ENCODE data around the gene ZSCAN2. TPM values are rescaled to one million over a fixed set of nuclear protein-coding genes. Genes with fewer than 3 reads are reported as not detected.

Gene ZSCAN2
- total RNA-seq, 1 donor from 2014 or later: 16.2 TPM

- FAIRE-seq: no peak
- TF ChIP-seq CTCF (IDR thresholded peaks at IDR 0.05; ENCODE audit: insufficient read depth, low read depth, low read length) (no peak), EZH2 (IDR thresholded peaks at IDR 0.05; ENCODE audit: insufficient read depth, low read length) (no peak)
- no peak overlapping the region for H3K4me2 ChIP-seq (ENCODE audit: low read length)
- Mint-ChIP-seq H3K36me3 (ENCODE audit: low read depth, unreplicated experiment) (no peaks in the 10 kb centered on the region), H3K27me3 (ENCODE audit: low read depth, unreplicated experiment) (no peaks in the 10 kb centered on the region), H3K4me3 (ENCODE audit: unreplicated experiment) (no peak overlapping the region), H3K4me1 (ENCODE audit: low read depth, unreplicated experiment) (peaks cover 5% of the 10 kb centered on the region), H3K27ac (ENCODE audit: unreplicated experiment) (no peak overlapping the region), H3K9me3 (ENCODE audit: unreplicated experiment) (peaks cover 10% of the 10 kb centered on the region)
- no peak overlapping the region for H3K9ac ChIP-seq (ENCODE audit: low read length)
- peaks cover 4% of the 10 kb centered on the region for H4K20me1 ChIP-seq (ENCODE audit: insufficient read depth, low read length)
- no peaks in the 10 kb centered on the region for H3K36me3 ChIP-seq (ENCODE audit: insufficient read depth, low read length)
- H3K9me3 ChIP-seq (ENCODE audit: insufficient read depth, low read depth, low read length): no peaks in the 10 kb centered on the region
- no peak overlapping the region for H3K27ac ChIP-seq (ENCODE audit: low read depth, low read length)
- H3K4me1 ChIP-seq (ENCODE audit: insufficient read depth, low read length): no peaks in the 10 kb centered on the region
- DNase-seq (ENCODE audit: low read depth): no peak
- peaks cover 12% of the 10 kb centered on the region for H3K79me2 ChIP-seq (ENCODE audit: insufficient read depth, low read length)
- peaks cover 6% of the 10 kb centered on the region for H3K27me3 ChIP-seq (ENCODE audit: insufficient read depth, low read length)
- no peak overlapping the region for H3K4me3 ChIP-seq (ENCODE audit: insufficient read depth, low read depth, low read length)
- peak overlapping the region; percentile 28 for H2AFZ ChIP-seq (ENCODE audit: low read depth, low read length)
These were observed 2.6 kb upstream of the ZSCAN2 start for GRCh38 chr15:84598250-84598649.

DNA sequence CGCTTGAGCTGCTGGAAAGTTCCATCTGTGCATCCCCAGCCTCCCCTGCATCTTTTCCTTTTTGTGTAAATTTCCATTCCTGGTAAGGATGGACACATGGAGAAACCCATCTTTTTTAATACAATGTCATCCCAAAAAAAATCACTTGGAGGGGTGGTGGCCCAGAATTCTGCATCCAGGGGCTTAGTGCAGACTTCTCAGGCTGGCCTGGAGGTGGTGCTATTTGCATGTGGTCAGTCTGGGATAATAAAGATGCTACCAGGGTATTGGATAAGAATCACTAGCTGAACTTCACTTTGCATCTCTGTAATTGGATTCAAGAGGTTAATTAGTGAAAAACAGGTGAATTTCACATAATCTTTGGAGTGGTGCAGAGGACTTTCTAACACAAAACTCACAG, 1.8 kb upstream of the ZSCAN2 start:
- Mint-ChIP-seq H3K9me3 (ENCODE audit: unreplicated experiment) (peaks cover 7% of the 10 kb centered on the region), H3K27me3 (ENCODE audit: low read depth, unreplicated experiment) (no peaks in the 10 kb centered on the region), H3K4me1 (ENCODE audit: low read depth, unreplicated experiment) (peaks cover 9% of the 10 kb centered on the region), H3K36me3 (ENCODE audit: low read depth, unreplicated experiment) (peaks cover 4% of the 10 kb centered on the region), H3K4me3 (ENCODE audit: unreplicated experiment) (no peak overlapping the region), H3K27ac (ENCODE audit: unreplicated experiment) (no peak overlapping the region)
- Histone ChIP-seq H3K4me3 (ENCODE audit: insufficient read depth, low read depth, low read length) (no peak overlapping the region), H2AFZ (ENCODE audit: low read depth, low read length) (no peak overlapping the region), H3K9me3 (ENCODE audit: insufficient read depth, low read depth, low read length) (no peaks in the 10 kb centered on the region), H3K4me2 (ENCODE audit: low read length) (no peak overlapping the region), H3K27me3 (ENCODE audit: insufficient read depth, low read length) (no peaks in the 10 kb centered on the region), H4K20me1 (ENCODE audit: insufficient read depth, low read length) (peaks cover 10% of the 10 kb centered on the region), H3K27ac (ENCODE audit: low read depth, low read length) (no peak overlapping the region), H3K9ac (ENCODE audit: low read length) (no peak overlapping the region), H3K4me1 (ENCODE audit: insufficient read depth, low read length) (no peaks in the 10 kb centered on the region), H3K36me3 (ENCODE audit: insufficient read depth, low read length) (no peaks in the 10 kb centered on the region), H3K79me2 (ENCODE audit: insufficient read depth, low read length) (peaks cover 18% of the 10 kb centered on the region)
- peak; percentile 32 for DNase-seq (ENCODE audit: low read depth)
- TF ChIP-seq EZH2 (IDR thresholded peaks at IDR 0.05; ENCODE audit: insufficient read depth, low read length) (no peak), CTCF (IDR thresholded peaks at IDR 0.05; ENCODE audit: insufficient read depth, low read depth, low read length) (peak; percentile 78)
- no peak for FAIRE-seq

DNA sequence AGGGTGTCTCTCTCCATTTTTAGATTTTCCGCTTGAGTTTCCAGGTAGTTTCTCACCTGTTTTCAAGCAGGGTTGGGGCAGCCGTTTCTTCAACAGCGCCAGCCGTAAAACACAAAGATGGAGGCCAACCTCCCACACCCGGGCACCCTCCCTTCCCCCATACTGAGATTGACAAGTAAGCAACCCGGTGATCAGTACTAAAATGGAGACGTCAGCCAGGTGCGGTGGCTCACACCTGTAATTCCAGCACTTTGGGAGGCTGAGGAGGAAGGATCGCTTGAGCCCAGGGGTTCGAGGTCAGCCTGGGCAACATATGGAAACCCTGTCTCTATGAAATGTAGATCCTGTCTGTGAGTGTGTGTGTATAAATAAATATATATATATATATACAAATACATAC, 903 bp upstream of the ZSCAN2 start:
- no peaks in the 10 kb centered on the region for H3K9me3 ChIP-seq (ENCODE audit: insufficient read depth, low read depth, low read length)
- H3K79me2 ChIP-seq (ENCODE audit: insufficient read depth, low read length): peaks cover 22% of the 10 kb centered on the region
- TF ChIP-seq CTCF (IDR thresholded peaks at IDR 0.05; ENCODE audit: insufficient read depth, low read depth, low read length): no peak
- TF ChIP-seq EZH2 (IDR thresholded peaks at IDR 0.05; ENCODE audit: insufficient read depth, low read length): no peak
- no peaks in the 10 kb centered on the region for H3K36me3 ChIP-seq (ENCODE audit: insufficient read depth, low read length)
- H4K20me1 ChIP-seq (ENCODE audit: insufficient read depth, low read length): peaks cover 16% of the 10 kb centered on the region
- H3K9ac ChIP-seq (ENCODE audit: low read length): no peak overlapping the region
- Mint-ChIP-seq H3K27me3 (ENCODE audit: low read depth, unreplicated experiment) (no peaks in the 10 kb centered on the region), H3K9me3 (ENCODE audit: unreplicated experiment) (peaks cover 2% of the 10 kb centered on the region), H3K4me1 (ENCODE audit: low read depth, unreplicated experiment) (peaks cover 9% of the 10 kb centered on the region), H3K27ac (ENCODE audit: unreplicated experiment) (no peak overlapping the region), H3K4me3 (ENCODE audit: unreplicated experiment) (no peak overlapping the region), H3K36me3 (ENCODE audit: low read depth, unreplicated experiment) (peaks cover 6% of the 10 kb centered on the region)
- peaks cover under 1% of the 10 kb centered on the region for H3K4me1 ChIP-seq (ENCODE audit: insufficient read depth, low read length)
- H3K4me3 ChIP-seq (ENCODE audit: insufficient read depth, low read depth, low read length): no peak overlapping the region
- no peak overlapping the region for H3K27ac ChIP-seq (ENCODE audit: low read depth, low read length)
- H2AFZ ChIP-seq (ENCODE audit: low read depth, low read length): no peak overlapping the region
- no peaks in the 10 kb centered on the region for H3K27me3 ChIP-seq (ENCODE audit: insufficient read depth, low read length)
- FAIRE-seq: no peak
- no peak for DNase-seq (ENCODE audit: low read depth)
- peak overlapping the region; percentile 93 for H3K4me2 ChIP-seq (ENCODE audit: low read length)

Measured in astrocyte (in vitro differentiated cells and primary cell).